Measurements from ENCODE around the gene SLC12A2. TPM values are rescaled to one million over a fixed set of nuclear protein-coding genes. Genes with fewer than 3 reads are reported as not detected.

SLC12A2 gene
- total RNA-seq = 19.6 and 31.4 TPM in 2 replicates

GRCh38 chr5:128083033-128083810 lies at the start of gene SLC12A2:
TSS of gene SLC12A2 (plus strand) at chr5:128083766. CDS start at chr5:128083955, 189 bp downstream.

Measured in smooth muscle cell of trachea (primary cell).